Central memory CD8-positive, alpha-beta T cell (primary cell): ENCODE results near the gene MYT1.

ENCODE experiments used
- ATAC-seq: fragments of 150-1000 bp; cut with Tn5 transposase; replicated peaks from 2 replicates; pipeline ENCODE4 v1.10.0; 2022; ENCODE audit warnings: mild to moderate bottlenecking, moderate FRiP score, moderate number of reproducible peaks; ENCODE audit not compliant: poor library complexity, severe bottlenecking; ENCODE audit errors: extremely low read depth
- DNase-seq, 2 donors: peaks; one replicate each; pipeline ENCODE4 v3.0.0; 2021; ENCODE audit warnings: low spot score in 2 of 2
- H3K27ac Mint-ChIP-seq: one replicate; pipeline ENCODE4 v1.8.0; 2022; ENCODE audit warnings: low read depth, mild to moderate bottlenecking, moderate library complexity, mixed read lengths
- H3K27me3 Mint-ChIP-seq: one replicate; pipeline ENCODE4 v1.8.0; 2022; ENCODE audit warnings: mixed read lengths
- H3K36me3 Mint-ChIP-seq: one replicate; pipeline ENCODE4 v1.8.0; 2022; ENCODE audit warnings: mild to moderate bottlenecking, moderate library complexity, mixed read lengths; ENCODE audit not compliant: insufficient read depth
- H3K4me1 Mint-ChIP-seq: one replicate; pipeline ENCODE4 v1.8.0; 2022; ENCODE audit warnings: mixed read lengths
- H3K4me3 Mint-ChIP-seq: one replicate; pipeline ENCODE4 v1.8.0; 2022; ENCODE audit warnings: mild to moderate bottlenecking, moderate library complexity, mixed read lengths
- H3K9me3 Mint-ChIP-seq: one replicate; pipeline ENCODE4 v1.8.0; 2022; ENCODE audit warnings: mixed read lengths

The MYT1 gene

DNA sequence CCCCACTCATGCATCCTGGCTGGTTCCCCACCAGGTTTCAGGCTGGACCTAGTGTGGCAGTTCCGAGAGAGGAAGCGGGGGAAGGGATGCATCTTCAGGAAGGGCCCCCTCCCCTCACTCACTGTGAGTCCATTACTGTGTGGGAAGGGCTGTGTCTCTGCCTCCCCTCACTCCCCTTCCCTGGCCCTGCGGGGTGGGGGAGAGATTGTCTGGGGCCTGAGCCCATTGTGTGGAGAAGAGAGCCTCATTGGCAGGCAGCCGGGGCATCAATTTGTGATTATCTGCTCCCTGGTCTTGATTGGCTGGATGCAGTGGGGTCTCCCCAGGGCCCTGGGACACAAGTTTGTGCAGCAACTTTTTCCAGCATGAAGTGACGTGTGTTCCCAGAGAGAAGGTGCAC lies 4.1 kb upstream of the MYT1 start:
- Mint-ChIP-seq H3K36me3 (no peaks in the 10 kb centered on the region), H3K4me3 (no peak overlapping the region), H3K4me1 (peaks cover 4% of the 10 kb centered on the region), H3K27ac (no peak overlapping the region), H3K27me3 (peaks cover 64% of the 10 kb centered on the region), H3K9me3 (no peaks in the 10 kb centered on the region)
- DNase-seq (no peak), ATAC-seq (no peak)

DNA sequence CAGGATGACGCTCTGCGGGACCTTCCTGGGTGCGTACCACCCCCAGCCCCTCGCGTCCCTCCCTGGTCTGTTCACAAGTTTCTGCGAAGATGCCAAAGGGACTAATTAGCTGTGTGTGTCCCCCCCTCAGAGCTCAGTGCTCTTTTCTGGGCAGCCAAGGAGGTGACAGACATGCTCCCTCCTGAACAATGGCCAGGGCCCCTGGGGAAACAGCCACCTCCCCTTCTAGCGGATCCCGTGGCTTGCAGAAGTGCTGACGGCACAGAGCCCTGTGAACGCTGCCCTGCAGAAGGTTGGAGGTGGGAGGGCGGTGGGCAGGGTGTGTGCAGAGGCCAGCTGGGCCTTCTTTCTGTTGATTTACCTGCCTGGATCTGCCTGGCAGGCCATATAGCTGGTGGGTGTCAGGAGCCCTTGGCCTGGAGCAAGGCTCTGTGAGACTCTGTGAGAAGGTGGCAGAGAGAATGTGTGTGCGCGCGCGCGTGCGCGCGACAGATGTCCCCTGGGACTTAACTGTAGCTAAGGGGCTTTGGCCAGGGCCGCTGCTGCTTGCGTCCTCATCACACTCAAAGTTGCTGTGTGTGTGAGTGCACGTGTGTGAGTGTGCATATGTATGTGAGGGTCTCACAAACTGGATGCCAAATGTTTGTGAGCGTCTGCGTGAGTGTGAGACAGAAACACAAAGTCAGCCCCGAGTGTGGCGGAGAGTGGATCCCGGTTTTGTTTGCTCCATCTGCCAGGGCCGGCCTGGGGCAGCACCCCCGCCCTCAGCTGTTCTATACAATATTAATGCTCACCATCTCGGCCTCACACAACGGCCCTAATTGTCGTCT lies 3.5 kb upstream of the MYT1 start:
- DNase-seq, result no peak
- Mint-ChIP-seq H3K27me3 (peaks cover 70% of the 10 kb centered on the region), H3K27ac (no peak overlapping the region), H3K9me3 (no peaks in the 10 kb centered on the region), H3K4me1 (peaks cover 4% of the 10 kb centered on the region), H3K36me3 (no peaks in the 10 kb centered on the region), H3K4me3 (no peak overlapping the region)
- ATAC-seq, result no peak

DNA sequence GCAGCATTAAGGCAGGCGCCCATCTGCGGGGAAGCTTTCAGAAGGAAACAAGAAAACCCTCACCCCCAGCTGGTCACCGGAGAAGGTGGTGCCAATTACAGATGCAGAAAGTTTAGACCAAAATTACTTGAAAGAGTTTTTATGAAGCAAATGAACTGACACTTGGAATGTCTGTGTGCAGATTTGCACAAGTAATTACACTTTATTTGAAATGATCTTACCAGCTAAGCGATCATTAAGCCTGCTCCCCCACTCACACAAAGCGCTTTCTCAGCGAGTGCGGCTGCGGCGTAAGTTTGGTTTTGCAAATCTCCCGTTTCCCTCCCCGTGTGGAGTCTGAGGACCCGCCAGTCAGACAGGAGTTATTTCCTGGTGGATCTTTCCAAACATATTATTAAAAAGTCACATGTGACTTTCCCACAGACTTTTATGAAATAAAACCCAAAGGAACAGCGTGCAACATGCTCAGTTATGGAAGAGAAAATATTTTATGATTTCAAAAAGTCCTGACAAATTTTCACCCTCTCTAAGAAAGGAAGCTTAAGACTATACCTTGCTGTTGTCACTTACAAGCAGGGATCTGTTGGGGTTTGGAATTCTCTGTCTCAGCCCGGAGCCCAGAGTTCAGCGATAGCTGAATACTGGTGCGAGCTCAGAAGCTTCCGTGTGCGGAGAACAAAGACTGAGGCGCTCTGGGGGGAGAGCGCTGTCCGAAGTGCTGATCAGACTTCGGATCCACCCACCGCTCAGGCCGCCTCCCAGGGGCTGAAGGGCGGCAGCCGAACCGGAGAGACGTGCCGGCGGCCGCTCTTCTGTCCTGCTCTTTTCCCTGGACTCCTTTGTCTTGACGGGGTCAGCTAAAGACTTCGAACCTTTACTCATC lies 2.7 kb upstream of the MYT1 start:
- peaks cover 4% of the 10 kb centered on the region for H3K4me1 Mint-ChIP-seq
- no peak overlapping the region for H3K4me3 Mint-ChIP-seq
- ATAC-seq (no peak), DNase-seq (no peak)
- H3K27me3 Mint-ChIP-seq, result peaks cover 78% of the 10 kb centered on the region
- H3K36me3 Mint-ChIP-seq, result no peaks in the 10 kb centered on the region
- no peaks in the 10 kb centered on the region for H3K9me3 Mint-ChIP-seq
- H3K27ac Mint-ChIP-seq, result no peak overlapping the region

DNA sequence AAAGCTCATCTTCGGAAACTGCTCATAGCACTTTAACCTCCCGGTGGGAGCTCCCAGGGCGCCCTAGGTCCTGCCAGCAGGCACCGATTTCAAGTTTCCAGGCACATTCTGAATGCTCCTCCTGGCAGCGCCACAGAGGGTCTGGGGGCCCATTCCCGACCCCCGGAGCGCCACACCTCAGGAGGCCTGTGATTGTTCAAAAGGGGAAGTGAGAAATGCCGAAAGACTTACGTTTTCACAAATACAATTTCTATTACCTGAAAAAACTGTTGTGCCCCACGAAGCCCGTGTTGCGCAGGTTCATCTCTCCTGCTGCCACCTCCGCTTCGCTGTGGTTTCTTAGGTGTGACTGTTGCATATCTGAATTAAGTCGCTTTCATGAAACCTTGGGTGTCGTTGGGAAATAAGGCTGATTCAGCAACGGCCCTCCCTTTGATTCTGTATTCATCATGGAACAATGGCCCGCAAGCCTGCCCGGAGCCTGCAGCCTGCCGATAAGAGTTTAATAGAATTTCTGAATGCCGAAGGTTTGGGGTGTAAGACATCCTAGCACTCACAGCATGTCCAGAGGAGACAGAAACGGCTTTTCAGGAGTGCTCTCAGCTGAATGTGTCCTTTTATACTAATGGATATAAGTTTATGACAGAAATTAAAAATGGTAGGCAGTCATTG lies 1.9 kb upstream of the MYT1 start:
- Mint-ChIP-seq H3K4me3 (no peak overlapping the region), H3K4me1 (peaks cover 4% of the 10 kb centered on the region), H3K27ac (no peak overlapping the region), H3K36me3 (peaks cover 1% of the 10 kb centered on the region), H3K9me3 (no peaks in the 10 kb centered on the region), H3K27me3 (peaks cover 86% of the 10 kb centered on the region)
- ATAC-seq, result no peak
- DNase-seq, result no peak

DNA sequence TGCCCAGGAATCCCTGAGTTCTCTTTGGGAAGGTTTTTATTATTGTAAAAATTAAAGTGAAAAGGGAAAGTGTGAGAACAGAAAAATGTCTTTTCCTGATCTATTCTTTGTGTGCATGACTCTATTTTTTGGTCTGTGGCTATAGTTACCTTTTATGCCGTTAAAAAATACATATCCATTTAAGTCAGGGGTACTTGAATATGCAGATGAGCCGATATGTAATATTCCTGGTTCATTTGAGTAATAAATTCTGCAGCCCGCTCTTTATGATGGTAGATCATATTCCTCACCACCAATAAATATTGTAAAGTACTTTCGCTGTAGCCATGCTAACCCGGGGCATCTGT lies 503 bp upstream of the MYT1 start:
- no peak for DNase-seq
- Mint-ChIP-seq H3K9me3 (no peaks in the 10 kb centered on the region), H3K4me3 (no peak overlapping the region), H3K27ac (no peak overlapping the region), H3K36me3 (peaks cover 1% of the 10 kb centered on the region), H3K4me1 (peaks cover 4% of the 10 kb centered on the region), H3K27me3 (peaks cover 99% of the 10 kb centered on the region)
- ATAC-seq, result no peak

DNA sequence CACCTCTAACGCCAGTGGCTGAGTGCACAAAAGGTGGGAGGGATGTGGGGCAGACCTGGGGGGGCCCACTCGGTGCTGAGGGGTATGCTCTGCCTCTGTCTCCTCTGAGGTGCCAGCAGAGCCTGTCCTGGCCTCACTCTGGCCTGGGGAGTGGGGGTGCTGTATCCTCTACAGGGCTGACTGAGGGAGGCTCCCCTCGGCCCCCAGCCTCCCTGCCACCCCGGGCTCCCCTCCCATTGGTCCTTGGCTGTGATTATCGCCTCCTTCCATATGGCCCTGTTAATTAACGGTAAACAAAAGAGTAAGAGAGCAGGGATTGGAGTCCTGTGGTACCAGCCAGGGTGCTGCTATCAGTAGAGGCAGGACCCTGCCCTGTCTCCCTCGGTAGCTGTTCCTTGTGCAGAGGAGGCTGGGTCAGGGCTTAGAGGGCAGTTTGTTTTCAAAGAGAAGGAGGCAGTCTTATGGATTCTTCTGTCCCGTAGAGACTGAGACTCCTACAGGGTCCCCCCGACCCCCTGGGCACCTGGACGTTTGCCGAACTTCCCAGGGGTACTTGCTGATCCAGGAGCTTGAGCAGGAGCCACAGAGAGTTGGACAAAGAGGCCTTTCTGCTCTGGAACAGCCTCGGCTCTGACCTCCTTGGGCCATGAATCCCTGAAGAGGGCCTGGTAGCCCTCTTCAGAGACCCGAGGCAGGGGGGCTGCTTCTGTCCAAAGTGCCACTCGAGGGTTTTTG lies 1.8 kb downstream of the MYT1 start:
- H3K4me1 Mint-ChIP-seq, result no peaks in the 10 kb centered on the region
- DNase-seq (no peak), ATAC-seq (no peak)
- no peak overlapping the region for H3K4me3 Mint-ChIP-seq
- H3K27ac Mint-ChIP-seq, result no peak overlapping the region
- no peaks in the 10 kb centered on the region for H3K9me3 Mint-ChIP-seq
- H3K27me3 Mint-ChIP-seq, result peaks cover 90% of the 10 kb centered on the region
- H3K36me3 Mint-ChIP-seq, result peaks cover 1% of the 10 kb centered on the region

DNA sequence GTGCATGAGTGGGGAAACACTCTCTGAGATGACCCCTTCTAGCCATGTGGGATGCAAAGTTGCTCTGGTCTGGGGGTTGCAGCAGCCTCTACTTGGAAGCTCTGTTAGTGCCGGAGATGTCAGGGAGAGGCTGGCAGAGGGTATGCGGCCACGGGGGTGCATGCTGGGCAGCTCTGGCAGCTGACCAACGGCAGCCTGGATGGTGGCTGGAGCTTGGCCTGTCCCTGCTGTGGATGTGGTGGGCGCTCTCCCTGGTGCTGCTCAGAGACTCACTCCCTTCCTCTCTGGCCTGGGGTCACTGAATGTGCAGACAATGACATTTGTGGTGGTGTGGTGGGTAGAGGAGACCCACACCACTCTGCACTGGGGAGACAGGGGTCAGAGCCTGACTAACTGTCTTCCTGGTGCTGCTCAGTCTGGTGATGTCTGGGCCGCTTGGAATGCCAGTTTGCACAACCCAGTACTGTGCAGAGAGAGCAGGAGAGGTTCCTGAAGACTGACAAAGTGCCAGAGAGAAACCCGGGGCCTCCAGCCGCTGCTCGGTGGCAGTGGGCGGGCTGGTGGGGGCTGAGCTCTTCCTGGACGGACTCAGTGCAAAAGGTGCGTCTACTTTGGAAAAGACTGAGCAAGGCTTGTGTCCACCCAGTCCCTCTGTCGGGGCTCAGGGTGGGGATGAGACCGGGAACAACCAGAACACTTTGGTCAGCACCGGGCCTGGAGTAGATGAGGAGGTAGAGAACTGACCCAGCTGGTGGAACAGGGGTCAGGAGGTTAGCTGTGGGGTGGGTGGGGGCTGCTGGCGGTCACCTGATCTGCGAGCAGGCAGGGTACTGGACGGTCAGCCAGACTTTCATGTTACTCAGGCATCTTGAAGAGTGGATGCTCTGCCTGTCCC lies 2.7 kb downstream of the MYT1 start:
- Mint-ChIP-seq H3K4me3 (no peak overlapping the region), H3K27ac (no peak overlapping the region), H3K9me3 (no peaks in the 10 kb centered on the region), H3K27me3 (peaks cover 80% of the 10 kb centered on the region), H3K36me3 (peaks cover 1% of the 10 kb centered on the region), H3K4me1 (no peaks in the 10 kb centered on the region)
- ATAC-seq, result no peak
- DNase-seq, result no peak

DNA sequence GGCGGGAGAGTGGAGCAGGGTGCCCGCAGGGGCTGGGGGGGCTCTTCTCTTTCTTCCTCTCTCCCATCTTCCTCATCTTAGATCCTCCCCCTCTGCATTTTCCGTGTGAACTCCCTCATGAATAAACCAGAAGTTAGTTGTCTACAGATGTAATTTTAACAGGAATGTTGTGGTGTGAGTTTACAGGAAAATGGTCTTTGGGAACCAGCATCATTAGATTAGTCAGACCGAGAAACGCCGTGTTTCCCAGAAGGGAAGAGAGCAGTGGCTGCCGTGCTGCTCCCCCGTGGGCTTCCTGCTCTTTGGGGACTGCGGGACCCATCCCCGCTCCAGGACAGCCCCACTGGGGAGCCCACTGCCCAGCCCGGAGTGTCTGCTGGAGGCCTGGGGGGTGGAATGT lies 3.4 kb downstream of the MYT1 start:
- H3K36me3 Mint-ChIP-seq, result peaks cover 1% of the 10 kb centered on the region
- no peak overlapping the region for H3K27ac Mint-ChIP-seq
- H3K27me3 Mint-ChIP-seq, result peaks cover 76% of the 10 kb centered on the region
- ATAC-seq, result no peak
- no peak overlapping the region for H3K4me3 Mint-ChIP-seq
- no peaks in the 10 kb centered on the region for H3K9me3 Mint-ChIP-seq
- no peak for DNase-seq
- no peaks in the 10 kb centered on the region for H3K4me1 Mint-ChIP-seq

DNA sequence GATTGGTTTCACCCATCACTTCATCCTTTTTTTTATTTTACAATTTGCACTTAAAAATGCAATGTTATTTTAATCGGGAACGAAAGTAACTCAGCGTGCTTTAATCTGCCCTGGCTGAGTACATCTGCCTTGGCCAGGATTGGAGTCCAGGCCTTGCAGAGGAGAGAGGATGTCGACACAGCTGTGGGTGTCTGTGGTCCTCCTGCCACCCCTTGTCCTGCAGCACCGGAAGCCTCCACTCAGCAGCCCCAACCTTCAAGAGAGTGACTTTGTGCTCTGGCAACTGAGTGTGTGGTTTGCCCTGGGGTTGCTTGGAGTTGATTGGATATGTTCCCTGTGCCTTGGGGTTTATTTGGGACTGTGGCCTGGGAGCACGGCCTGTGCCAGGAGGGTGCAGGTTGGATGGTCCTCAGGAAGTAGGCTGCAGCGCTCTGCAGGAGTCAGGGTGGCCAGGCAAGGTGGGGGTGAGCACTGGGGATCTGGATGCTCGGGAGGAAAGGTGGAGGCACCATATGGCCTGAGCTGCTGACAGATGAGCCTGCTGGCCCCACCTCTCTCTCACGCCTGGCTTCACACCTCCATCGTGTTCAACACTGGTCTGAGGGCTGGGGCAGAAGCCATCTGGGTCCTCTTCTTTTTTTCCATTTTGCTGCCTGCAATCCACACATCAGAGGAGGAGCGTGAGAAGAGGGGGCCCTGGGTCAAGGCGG lies 4.3 kb downstream of the MYT1 start:
- Mint-ChIP-seq H3K36me3 (peaks cover 1% of the 10 kb centered on the region), H3K27ac (no peak overlapping the region), H3K27me3 (peaks cover 77% of the 10 kb centered on the region), H3K4me1 (no peaks in the 10 kb centered on the region), H3K4me3 (no peak overlapping the region), H3K9me3 (no peaks in the 10 kb centered on the region)
- ATAC-seq, result no peak
- no peak for DNase-seq

DNA sequence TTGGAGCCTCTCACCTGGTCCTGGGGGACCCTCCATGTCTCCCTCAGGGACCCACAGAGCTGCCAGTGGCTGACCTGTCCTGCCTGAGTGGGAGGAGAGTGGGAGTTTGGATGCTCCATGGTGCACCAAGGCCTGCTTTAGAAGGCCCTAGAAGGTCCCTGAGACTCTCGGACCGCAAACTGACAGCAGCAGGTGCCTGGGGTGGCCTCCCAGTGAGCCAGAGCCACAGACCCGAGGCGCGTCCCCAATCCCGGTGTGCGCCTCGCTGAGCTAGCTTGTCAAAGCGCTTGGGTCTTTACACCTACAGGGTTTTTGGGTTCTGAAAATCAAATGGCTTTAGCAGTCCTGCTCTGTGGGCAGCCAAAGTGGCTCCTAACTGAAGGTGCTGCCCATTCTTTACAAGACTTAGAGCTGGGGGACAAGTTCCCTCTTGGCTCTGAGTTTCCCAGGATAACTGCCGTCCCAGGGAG lies 4.9 kb downstream of the MYT1 start:
- Mint-ChIP-seq H3K4me1 (no peaks in the 10 kb centered on the region), H3K36me3 (peaks cover 1% of the 10 kb centered on the region), H3K27me3 (peaks cover 72% of the 10 kb centered on the region), H3K9me3 (no peaks in the 10 kb centered on the region), H3K27ac (no peak overlapping the region), H3K4me3 (no peak overlapping the region)
- ATAC-seq (no peak), DNase-seq (no peak)

DNA sequence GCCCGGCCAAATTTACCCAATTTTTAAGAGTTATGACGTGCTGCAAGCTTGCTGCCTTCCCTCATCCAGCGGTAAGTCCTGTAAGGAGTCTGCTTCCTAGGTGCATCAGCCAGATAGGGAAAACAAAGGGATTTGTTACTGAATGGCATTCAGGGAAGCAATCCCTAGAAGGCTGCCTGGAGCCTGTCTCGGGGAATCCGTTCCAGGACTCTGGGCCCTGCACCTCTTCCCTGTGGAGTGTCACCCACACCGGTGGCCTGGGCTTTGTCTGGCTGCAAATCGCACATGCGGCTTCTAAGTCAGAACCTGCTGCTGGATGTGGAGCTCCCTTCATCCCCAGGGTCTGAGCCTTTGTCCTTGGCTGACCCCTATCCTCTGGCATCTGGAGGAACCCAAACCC lies 7.0 kb downstream of the MYT1 start:
- peaks cover 1% of the 10 kb centered on the region for H3K36me3 Mint-ChIP-seq
- H3K27me3 Mint-ChIP-seq, result peaks cover 52% of the 10 kb centered on the region
- H3K4me3 Mint-ChIP-seq, result no peak overlapping the region
- ATAC-seq, result no peak
- no peaks in the 10 kb centered on the region for H3K9me3 Mint-ChIP-seq
- H3K4me1 Mint-ChIP-seq, result no peaks in the 10 kb centered on the region
- DNase-seq, result no peak
- H3K27ac Mint-ChIP-seq, result no peak overlapping the region
